Measurements from ENCODE around the gene KRT38. TPM values are rescaled to one million over a fixed set of nuclear protein-coding genes. Genes with fewer than 3 reads are reported as not detected.

The KRT38 gene
- total RNA-seq, 1 experiment from 2014 or later = not detected

DNA sequence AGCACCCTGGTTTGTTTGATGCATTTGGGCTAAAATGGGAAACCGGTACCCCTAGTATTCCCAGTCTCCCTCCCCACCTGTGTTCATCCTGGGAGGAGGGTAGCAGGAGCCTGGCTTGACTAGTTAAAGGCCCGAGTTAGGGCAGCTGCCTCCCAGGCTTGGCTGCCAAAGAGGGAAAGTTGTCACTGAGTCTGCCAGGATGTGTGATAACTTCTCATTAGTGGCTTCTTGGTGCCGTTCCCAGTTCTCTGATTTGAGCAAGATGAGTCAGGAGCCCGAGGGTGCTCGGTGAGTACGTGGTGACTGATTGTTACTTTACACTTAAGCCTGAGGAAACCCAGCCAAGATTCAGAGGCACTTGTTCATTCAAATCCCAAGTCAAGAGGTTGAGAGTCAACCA is 23.9 kb upstream of the KRT38 start:
- H3K27ac Mint-ChIP-seq = no peak overlapping the region
- H3K4me1 ChIP-seq (ENCODE audit: insufficient read depth, low read length) = no peaks in the 10 kb centered on the region
- H3K79me2 ChIP-seq (ENCODE audit: insufficient read depth, low read length) = no peaks in the 10 kb centered on the region
- no peaks in the 10 kb centered on the region for H4K20me1 ChIP-seq (ENCODE audit: control insufficient read depth, insufficient read depth, insufficient read length)
- H3K14ac ChIP-seq (ENCODE audit: insufficient read depth, low read length) = no peak overlapping the region
- no peak overlapping the region for H2BK20ac ChIP-seq (ENCODE audit: low read depth, low read length, poor library complexity, severe bottlenecking)
- no peak for TF ChIP-seq CTCF (conservative IDR thresholded peaks at IDR 0.05)
- H3K27me3 ChIP-seq (ENCODE audit: insufficient read depth, low read length) = no peaks in the 10 kb centered on the region
- no peak overlapping the region for H3K56ac ChIP-seq (ENCODE audit: insufficient read length, low read depth, low read length)
- no peak overlapping the region for H2AK5ac ChIP-seq (ENCODE audit: insufficient read length, low read length)
- no peaks in the 10 kb centered on the region for H3K4me1 Mint-ChIP-seq
- H2BK15ac ChIP-seq (ENCODE audit: low read depth, low read length) = no peak overlapping the region
- no peaks in the 10 kb centered on the region for H3K9me3 ChIP-seq (ENCODE audit: control insufficient read depth, low read depth, low read length)
- no peak overlapping the region for H2AFZ ChIP-seq (ENCODE audit: low read length)
- no peaks in the 10 kb centered on the region for H3K36me3 Mint-ChIP-seq (ENCODE audit: insufficient read depth in 1 of 3, low read depth in 3 of 3)
- no peaks in the 10 kb centered on the region for H3K23me2 ChIP-seq (ENCODE audit: insufficient read length, low read depth, low read length, poor library complexity, severe bottlenecking)
- H3K27me3 Mint-ChIP-seq (ENCODE audit: low read depth) = peaks cover 10% of the 10 kb centered on the region; the same call in 1 of the 2 replicates
- H3K4me2 ChIP-seq (ENCODE audit: insufficient read depth, insufficient read length, low read length) = no peak overlapping the region
- no peak overlapping the region for H3K4me3 Mint-ChIP-seq
- H3K9me3 Mint-ChIP-seq = peaks cover 0 to 3% of the 10 kb centered on the region in 2 experiments; a peak in 3 of 5 replicates
- H4K8ac ChIP-seq (replicated peaks; ENCODE audit: insufficient read length, low read depth, low read length) = no peak overlapping the region
- no peak overlapping the region for H3K23ac ChIP-seq (ENCODE audit: insufficient read length, low read depth, low read length)
- H2BK12ac ChIP-seq (ENCODE audit: insufficient read length, low read depth, low read length) = no peak overlapping the region
- H2BK120ac ChIP-seq (ENCODE audit: low read depth, low read length, poor library complexity, severe bottlenecking) = no peak overlapping the region
- no peaks in the 10 kb centered on the region for H3K79me1 ChIP-seq (ENCODE audit: insufficient read depth, low read depth, low read length, poor library complexity, severe bottlenecking)
- H3K18ac ChIP-seq (ENCODE audit: insufficient read length, low read depth, low read length) = no peak overlapping the region
- no peak overlapping the region for H4K5ac ChIP-seq (ENCODE audit: insufficient read length, low read depth, low read length)
- H4K91ac ChIP-seq (ENCODE audit: insufficient read length, low read depth, low read length) = no peak overlapping the region
- no peak overlapping the region for H3K9ac ChIP-seq (ENCODE audit: extremely low read depth, insufficient read length, low read length)
- H2BK5ac ChIP-seq (ENCODE audit: insufficient read length, low read length) = no peak overlapping the region
- no peak overlapping the region for H3T11ph ChIP-seq (ENCODE audit: low read length)
- WGBS (ENCODE audit: extremely low coverage, insufficient read length, low lambda C conversion rate) = no CpG with 5 or more reads among the region's 6 CpGs
- H3K4ac ChIP-seq (ENCODE audit: low read depth, low read length) = no peak overlapping the region
- no peak overlapping the region for H3K27ac ChIP-seq (ENCODE audit: insufficient read length, low read depth, low read length)
- no peak for DNase-seq

Measured in H9 (cell line).